K562 (cell line): ENCODE results near the gene FOXA3. TPM values are rescaled to one million over a fixed set of nuclear protein-coding genes. Genes with fewer than 3 reads are reported as not detected.

Experiments
- BCOR ChIP-seq: fragments of 450-650 bp; IDR thresholded peaks from 2 replicates; pipeline ENCODE4 v1.6.1; 2016
- GABPB1 ChIP-seq: sonication (generic); formaldehyde crosslinking; IDR thresholded peaks from 2 replicates; pipeline ENCODE4 v1.8.0; 2022; ENCODE audit warnings: mild to moderate bottlenecking, missing genetic modification reagents
- HCFC1 ChIP-seq: IDR thresholded peaks from 2 replicates; pipeline ENCODE4 v1.6.1; 2012; ENCODE audit warnings: low read depth, low read length, improper control_type of control experiment
- MYC ChIP-seq, 2 experiments: fragments of 250-450 bp in 1 of 2; sonication (Bioruptor Pico) in 1 of 2; IDR thresholded peaks; 2 replicates each; pipeline versions ENCODE4 v1.5.1 to v1.6.1; 2012 to 2021; ENCODE audit warnings: low read depth in 2 of 2, borderline replicate concordance in 1 of 2, improper control_type of control experiment in 1 of 2, low read length in 1 of 2, mild to moderate bottlenecking in 1 of 2, moderate library complexity in 1 of 2
- NBN ChIP-seq: fragments of 450-650 bp; IDR thresholded peaks from 2 replicates; pipeline ENCODE4 v1.6.1; 2016; ENCODE audit warnings: low read depth, mild to moderate bottlenecking
- NR2C1 ChIP-seq, 2 experiments: fragments of 450-650 bp; IDR thresholded peaks; 2 replicates each; pipeline ENCODE4 v1.6.1; 2017; ENCODE audit warnings: mild to moderate bottlenecking in 2 of 2, antibody characterized with exemption in 1 of 2, inconsistent platforms in 1 of 2, missing compliant biosample characterization in 1 of 2, missing genetic modification characterization in 1 of 2
- RBM39 ChIP-seq: fragments of 200-400 bp; formaldehyde crosslinking; optimal IDR thresholded peaks from 2 replicates; pipeline ENCODE3; 2018; ENCODE audit warnings: low read depth, low read length
- SREBF1 ChIP-seq: fragments of 150-350 bp; IDR thresholded peaks from 2 replicates; pipeline ENCODE4 v1.6.1; 2014; ENCODE audit warnings: antibody characterized with exemption, low read depth, low read length, borderline replicate concordance
- TBP ChIP-seq: optimal IDR thresholded peaks from 2 replicates; pipeline ENCODE3; 2011; ENCODE audit warnings: low read depth, low read length, improper control_type of control experiment
- YY1 ChIP-seq, 3 experiments: IDR thresholded peaks; 2 replicates each; pipeline ENCODE4 v1.6.1; 2011; ENCODE audit warnings: low read length in 2 of 3, mild to moderate bottlenecking in 2 of 3, moderate library complexity in 2 of 3, borderline replicate concordance in 1 of 3, control low read depth in 1 of 3, low read depth in 1 of 3; ENCODE audit not compliant: insufficient read depth in 3 of 3, insufficient replicate concordance in 2 of 3, control insufficient read depth in 1 of 3, insufficient read length in 1 of 3; ENCODE audit errors: extremely low read depth in 1 of 3
- ZBTB17 ChIP-seq: fragments of 450-650 bp; formaldehyde crosslinking; IDR thresholded peaks from 2 replicates; pipeline ENCODE4 v1.4.0; 2020; ENCODE audit warnings: mild to moderate bottlenecking
- ZNF143 ChIP-seq: sonication (generic); formaldehyde crosslinking; IDR thresholded peaks from 2 replicates; pipeline ENCODE4 v1.9.0; 2022; ENCODE audit warnings: mild to moderate bottlenecking, missing genetic modification reagents
- ZNF224 ChIP-seq: sonication (generic); formaldehyde crosslinking; IDR thresholded peaks from 2 replicates; pipeline ENCODE4 v1.8.0; 2022; ENCODE audit warnings: mild to moderate bottlenecking, missing genetic modification reagents
- ZNF589 ChIP-seq: fragments of 200-800 bp; sonication (Bioruptor generic); IDR thresholded peaks from 2 replicates; pipeline ENCODE4 v1.6.1; 2016; ENCODE audit warnings: low read depth, missing genetic modification characterization, missing compliant biosample characterization
- polyA plus RNA-seq, 8 experiments: library from polyadenylated mRNA; depleted of rRNA in 4 of 8; stranded (reverse) in 5 of 8; unstranded in 3 of 8; fragments of >200 nt; fragmentation: Nextera tagmentation in 2 of 8; fragmentation: Illumina TruSeq in 1 of 8; extraction: Ambion mirVana in 2 of 8; extraction: Trizol in 1 of 8; gene quantifications; 2 replicates each; pipeline versions ENCODE4 v1.2.1 to v1.2.3, GENCODE V29; 2011 to 2014; ENCODE audit warnings: inconsistent platforms in 1 of 8, missing spikeins in 1 of 8
- total RNA-seq, 7 experiments: library from RNA; depleted of rRNA in 6 of 7; stranded (reverse); fragments of >200 nt in 6 of 7; fragmentation: Illumina TruSeq in 2 of 7; extraction: Trizol in 2 of 7; gene quantifications; 2 replicates each; pipeline versions ENCODE4 v1.2.1 to v1.2.3, GENCODE V29; 2011 to 2021; ENCODE audit warnings: low replicate concordance in 1 of 7
- TF ChIP-seq, protein P1 (sequence below): fragments of 200-800 bp; sonication (Bioruptor generic); IDR thresholded peaks from 2 replicates; pipeline ENCODE4 v1.6.1; 2017; ENCODE audit warnings: missing genetic modification characterization, missing compliant biosample characterization
- TF ChIP-seq, protein P2 (sequence below), 2 experiments: IDR thresholded peaks; 2 replicates each; pipeline ENCODE4 v1.6.1; 2011; ENCODE audit warnings: borderline replicate concordance in 1 of 2, control low read depth in 1 of 2, low read depth in 1 of 2, low read length in 1 of 2, mild to moderate bottlenecking in 1 of 2, mixed read lengths in 1 of 2, moderate library complexity in 1 of 2; ENCODE audit not compliant: insufficient read depth in 1 of 2, insufficient read length in 1 of 2, poor library complexity in 1 of 2, severe bottlenecking in 1 of 2; ENCODE audit errors: extremely low read depth in 1 of 2
- TF ChIP-seq, protein P3 (sequence below): fragments of 250-450 bp; sonication (Bioruptor Pico); IDR thresholded peaks from 2 replicates; pipeline ENCODE4 v1.4.0; 2020

The FOXA3 gene
- total and polyA plus RNA-seq, 9 of the 15 experiments (the other 6 are each of a cell fraction or from before 2014, with no cell fraction given) = 1.3 to 15.5 (median 4.7) TPM

DNA sequence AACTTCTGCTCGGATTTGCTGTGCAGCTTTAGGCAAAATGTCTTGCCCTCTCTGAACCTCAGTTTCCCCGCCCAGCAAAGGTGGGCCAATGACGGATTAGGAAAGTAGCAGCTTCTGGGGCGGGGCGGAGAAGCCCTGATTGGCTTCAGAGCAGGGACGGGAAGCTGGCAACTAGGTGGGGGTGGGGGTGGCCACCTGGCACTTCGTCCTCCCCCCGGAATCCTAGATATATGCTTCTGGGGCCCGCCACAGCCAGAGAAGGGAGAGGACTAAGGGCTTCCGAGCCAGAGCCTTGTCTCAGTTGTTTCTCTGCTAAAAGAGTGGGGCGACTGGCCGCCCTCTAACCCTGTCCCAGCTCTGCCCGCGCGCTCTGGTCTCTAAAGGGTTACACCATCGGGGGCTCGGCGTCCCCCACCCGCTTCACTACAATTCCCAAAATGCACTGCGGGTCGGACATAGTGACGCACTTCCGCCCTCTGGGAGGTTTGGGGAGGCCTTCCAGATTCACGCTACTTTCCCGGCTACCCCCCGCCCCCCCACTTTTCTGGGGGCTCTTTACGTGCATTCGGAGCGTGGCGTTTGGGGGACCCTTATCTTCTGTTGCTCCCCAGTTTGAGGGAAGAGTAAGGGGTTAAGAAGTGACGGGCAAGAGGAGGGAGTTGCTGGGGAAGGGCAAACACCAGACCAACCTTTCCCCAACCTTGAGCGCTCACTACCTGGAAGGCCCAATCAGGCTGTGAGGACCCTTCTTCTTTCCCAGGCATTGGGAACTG, 22.5 kb downstream of the FOXA3 start (continued):
- TF ChIP-seq, protein P1, sequence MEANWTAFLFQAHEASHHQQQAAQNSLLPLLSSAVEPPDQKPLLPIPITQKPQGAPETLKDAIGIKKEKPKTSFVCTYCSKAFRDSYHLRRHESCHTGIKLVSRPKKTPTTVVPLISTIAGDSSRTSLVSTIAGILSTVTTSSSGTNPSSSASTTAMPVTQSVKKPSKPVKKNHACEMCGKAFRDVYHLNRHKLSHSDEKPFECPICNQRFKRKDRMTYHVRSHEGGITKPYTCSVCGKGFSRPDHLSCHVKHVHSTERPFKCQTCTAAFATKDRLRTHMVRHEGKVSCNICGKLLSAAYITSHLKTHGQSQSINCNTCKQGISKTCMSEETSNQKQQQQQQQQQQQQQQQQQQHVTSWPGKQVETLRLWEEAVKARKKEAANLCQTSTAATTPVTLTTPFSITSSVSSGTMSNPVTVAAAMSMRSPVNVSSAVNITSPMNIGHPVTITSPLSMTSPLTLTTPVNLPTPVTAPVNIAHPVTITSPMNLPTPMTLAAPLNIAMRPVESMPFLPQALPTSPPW (CRISPR knock-in tag) = peak; percentile 95
- TF ChIP-seq HCFC1 (peak; percentile 94), MYC (IDR thresholded peaks at IDR 0.05; ENCODE audit: low read depth, low read length) (no peak; the same call in 1 of the 2 replicates), MYC (CRISPR knock-in tag; IDR thresholded peaks at IDR 0.05; ENCODE audit: borderline replicate concordance, low read depth) (0 out of 2 replicates have a peak, but pooled peaks have one; percentile 10), NBN (no peak), ZNF589 (CRISPR knock-in tag) (no peak), ZNF224 (CRISPR knock-in tag) (no peak), RBM39 (no peak), BCOR (peak; percentile 100), ZNF143 (peak; percentile 82), TBP (no peak), YY1 (IDR thresholded peaks at IDR 0.05; ENCODE audit: borderline replicate concordance in 1 of 3, control insufficient read depth in 1 of 3, extremely low read depth in 1 of 3, insufficient read depth in 3 of 3, insufficient read length in 1 of 3, insufficient replicate concordance in 2 of 3, low read depth in 1 of 3, low read length in 2 of 3) (peak in 2 of 3 experiments; percentile 24 to 46), ZBTB17 (no peak), GABPB1 (CRISPR knock-in tag) (peak; percentile 97), SREBF1 (no peak), NR2C1 (IDR thresholded peaks at IDR 0.05) (peak; percentile 57; the same call in 1 of the 2 replicates), NR2C1 (tag; IDR thresholded peaks at IDR 0.05) (peak; percentile 46; the same call in 1 of the 2 replicates)
- TF ChIP-seq, protein P2, sequence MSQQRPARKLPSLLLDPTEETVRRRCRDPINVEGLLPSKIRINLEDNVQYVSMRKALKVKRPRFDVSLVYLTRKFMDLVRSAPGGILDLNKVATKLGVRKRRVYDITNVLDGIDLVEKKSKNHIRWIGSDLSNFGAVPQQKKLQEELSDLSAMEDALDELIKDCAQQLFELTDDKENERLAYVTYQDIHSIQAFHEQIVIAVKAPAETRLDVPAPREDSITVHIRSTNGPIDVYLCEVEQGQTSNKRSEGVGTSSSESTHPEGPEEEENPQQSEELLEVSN (IDR thresholded peaks at IDR 0.05; ENCODE audit: borderline replicate concordance in 1 of 2, extremely low read depth in 1 of 2, insufficient read depth in 1 of 2, insufficient read length in 1 of 2, low read depth in 1 of 2, low read length in 1 of 2, poor library complexity in 1 of 2, severe bottlenecking in 1 of 2) = peak in 1 of 2 experiments; percentile 18
- TF ChIP-seq, protein P3, sequence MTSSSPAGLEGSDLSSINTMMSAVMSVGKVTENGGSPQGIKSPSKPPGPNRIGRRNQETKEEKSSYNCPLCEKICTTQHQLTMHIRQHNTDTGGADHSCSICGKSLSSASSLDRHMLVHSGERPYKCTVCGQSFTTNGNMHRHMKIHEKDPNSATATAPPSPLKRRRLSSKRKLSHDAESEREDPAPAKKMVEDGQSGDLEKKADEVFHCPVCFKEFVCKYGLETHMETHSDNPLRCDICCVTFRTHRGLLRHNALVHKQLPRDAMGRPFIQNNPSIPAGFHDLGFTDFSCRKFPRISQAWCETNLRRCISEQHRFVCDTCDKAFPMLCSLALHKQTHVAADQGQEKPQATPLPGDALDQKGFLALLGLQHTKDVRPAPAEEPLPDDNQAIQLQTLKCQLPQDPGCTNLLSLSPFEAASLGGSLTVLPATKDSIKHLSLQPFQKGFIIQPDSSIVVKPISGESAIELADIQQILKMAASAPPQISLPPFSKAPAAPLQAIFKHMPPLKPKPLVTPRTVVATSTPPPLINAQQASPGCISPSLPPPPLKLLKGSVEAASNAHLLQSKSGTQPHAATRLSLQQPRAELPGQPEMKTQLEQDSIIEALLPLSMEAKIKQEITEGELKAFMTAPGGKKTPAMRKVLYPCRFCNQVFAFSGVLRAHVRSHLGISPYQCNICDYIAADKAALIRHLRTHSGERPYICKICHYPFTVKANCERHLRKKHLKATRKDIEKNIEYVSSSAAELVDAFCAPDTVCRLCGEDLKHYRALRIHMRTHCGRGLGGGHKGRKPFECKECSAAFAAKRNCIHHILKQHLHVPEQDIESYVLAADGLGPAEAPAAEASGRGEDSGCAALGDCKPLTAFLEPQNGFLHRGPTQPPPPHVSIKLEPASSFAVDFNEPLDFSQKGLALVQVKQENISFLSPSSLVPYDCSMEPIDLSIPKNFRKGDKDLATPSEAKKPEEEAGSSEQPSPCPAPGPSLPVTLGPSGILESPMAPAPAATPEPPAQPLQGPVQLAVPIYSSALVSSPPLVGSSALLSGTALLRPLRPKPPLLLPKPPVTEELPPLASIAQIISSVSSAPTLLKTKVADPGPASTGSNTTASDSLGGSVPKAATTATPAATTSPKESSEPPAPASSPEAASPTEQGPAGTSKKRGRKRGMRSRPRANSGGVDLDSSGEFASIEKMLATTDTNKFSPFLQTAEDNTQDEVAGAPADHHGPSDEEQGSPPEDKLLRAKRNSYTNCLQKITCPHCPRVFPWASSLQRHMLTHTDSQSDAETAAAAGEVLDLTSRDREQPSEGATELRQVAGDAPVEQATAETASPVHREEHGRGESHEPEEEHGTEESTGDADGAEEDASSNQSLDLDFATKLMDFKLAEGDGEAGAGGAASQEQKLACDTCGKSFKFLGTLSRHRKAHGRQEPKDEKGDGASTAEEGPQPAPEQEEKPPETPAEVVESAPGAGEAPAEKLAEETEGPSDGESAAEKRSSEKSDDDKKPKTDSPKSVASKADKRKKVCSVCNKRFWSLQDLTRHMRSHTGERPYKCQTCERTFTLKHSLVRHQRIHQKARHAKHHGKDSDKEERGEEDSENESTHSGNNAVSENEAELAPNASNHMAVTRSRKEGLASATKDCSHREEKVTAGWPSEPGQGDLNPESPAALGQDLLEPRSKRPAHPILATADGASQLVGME = no peak
